HL-60 (cell line): ENCODE data around the gene ESRRB.

Source experiments
- DNase-seq, 2 experiments: peaks; one replicate each; pipeline ENCODE4 v3.0.0-alpha.2; 2010 to 2020; ENCODE audit warnings: low read depth in 1 of 2, low spot score in 1 of 2
- H3K27ac ChIP-seq: fragments of 250-450 bp; sonication (Bioruptor Pico); replicated peaks from 2 replicates; pipeline ENCODE4 v1.5.1; 2020; ENCODE audit warnings: mild to moderate bottlenecking, moderate library complexity
- H3K27me3 ChIP-seq: fragments of 250-450 bp; sonication (Bioruptor Pico); 2 replicates; pipeline ENCODE4 v1.5.1; 2021; ENCODE audit warnings: mild to moderate bottlenecking, moderate library complexity; ENCODE audit not compliant: insufficient read depth, poor library complexity, severe bottlenecking
- H3K4me3 ChIP-seq: replicated peaks from 2 replicates; pipeline ENCODE4 v1.5.1; 2011; ENCODE audit warnings: mild to moderate bottlenecking, control low read depth, low read length; ENCODE audit not compliant: insufficient read depth
- GABPA ChIP-seq: IDR thresholded peaks from 2 replicates; pipeline ENCODE4 v1.6.1; 2012; ENCODE audit warnings: low read depth
- POLR2AphosphoS5 ChIP-seq: IDR thresholded peaks from 2 replicates; pipeline ENCODE4 v1.6.1; 2012; ENCODE audit warnings: low read depth
- SPI1 ChIP-seq: IDR thresholded peaks from 2 replicates; pipeline ENCODE4 v1.6.1; 2012; ENCODE audit warnings: low read depth, mild to moderate bottlenecking, borderline replicate concordance
- TF ChIP-seq, protein P1 (sequence below): IDR thresholded peaks from 2 replicates; pipeline ENCODE4 v1.6.1; 2012; ENCODE audit warnings: low read depth; ENCODE audit not compliant: insufficient replicate concordance
- TF ChIP-seq, protein P2 (sequence below): IDR thresholded peaks from one replicate; pipeline ENCODE4 v1.5.1; 2011; ENCODE audit warnings: low read length, control low read depth, inconsistent platforms; ENCODE audit not compliant: insufficient read depth

ESRRB gene

DNA sequence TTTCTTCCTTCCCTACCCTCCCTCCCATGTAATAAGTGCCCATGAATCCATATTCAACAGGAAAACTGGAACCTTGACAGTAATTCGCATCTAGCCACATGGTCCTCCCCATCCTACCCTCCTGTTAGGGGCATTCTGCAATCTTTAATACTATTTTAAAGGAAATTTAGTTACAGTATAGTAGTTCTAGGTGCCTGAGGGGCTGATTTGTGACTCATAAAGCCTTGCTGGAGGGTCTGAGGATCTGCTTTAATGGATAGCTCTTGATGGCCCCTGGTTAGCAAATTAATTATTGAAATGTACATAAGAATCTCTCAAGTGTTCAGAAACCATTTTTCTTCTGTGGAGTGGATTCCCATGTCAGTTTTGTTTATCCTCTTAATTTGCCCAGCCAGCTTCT is 54.1 kb downstream of the ESRRB start:
- TF ChIP-seq GABPA (no peak), SPI1 (no peak), POLR2AphosphoS5 (no peak)
- TF ChIP-seq, protein P1, sequence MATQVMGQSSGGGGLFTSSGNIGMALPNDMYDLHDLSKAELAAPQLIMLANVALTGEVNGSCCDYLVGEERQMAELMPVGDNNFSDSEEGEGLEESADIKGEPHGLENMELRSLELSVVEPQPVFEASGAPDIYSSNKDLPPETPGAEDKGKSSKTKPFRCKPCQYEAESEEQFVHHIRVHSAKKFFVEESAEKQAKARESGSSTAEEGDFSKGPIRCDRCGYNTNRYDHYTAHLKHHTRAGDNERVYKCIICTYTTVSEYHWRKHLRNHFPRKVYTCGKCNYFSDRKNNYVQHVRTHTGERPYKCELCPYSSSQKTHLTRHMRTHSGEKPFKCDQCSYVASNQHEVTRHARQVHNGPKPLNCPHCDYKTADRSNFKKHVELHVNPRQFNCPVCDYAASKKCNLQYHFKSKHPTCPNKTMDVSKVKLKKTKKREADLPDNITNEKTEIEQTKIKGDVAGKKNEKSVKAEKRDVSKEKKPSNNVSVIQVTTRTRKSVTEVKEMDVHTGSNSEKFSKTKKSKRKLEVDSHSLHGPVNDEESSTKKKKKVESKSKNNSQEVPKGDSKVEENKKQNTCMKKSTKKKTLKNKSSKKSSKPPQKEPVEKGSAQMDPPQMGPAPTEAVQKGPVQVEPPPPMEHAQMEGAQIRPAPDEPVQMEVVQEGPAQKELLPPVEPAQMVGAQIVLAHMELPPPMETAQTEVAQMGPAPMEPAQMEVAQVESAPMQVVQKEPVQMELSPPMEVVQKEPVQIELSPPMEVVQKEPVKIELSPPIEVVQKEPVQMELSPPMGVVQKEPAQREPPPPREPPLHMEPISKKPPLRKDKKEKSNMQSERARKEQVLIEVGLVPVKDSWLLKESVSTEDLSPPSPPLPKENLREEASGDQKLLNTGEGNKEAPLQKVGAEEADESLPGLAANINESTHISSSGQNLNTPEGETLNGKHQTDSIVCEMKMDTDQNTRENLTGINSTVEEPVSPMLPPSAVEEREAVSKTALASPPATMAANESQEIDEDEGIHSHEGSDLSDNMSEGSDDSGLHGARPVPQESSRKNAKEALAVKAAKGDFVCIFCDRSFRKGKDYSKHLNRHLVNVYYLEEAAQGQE = no peak
- TF ChIP-seq, protein P2, sequence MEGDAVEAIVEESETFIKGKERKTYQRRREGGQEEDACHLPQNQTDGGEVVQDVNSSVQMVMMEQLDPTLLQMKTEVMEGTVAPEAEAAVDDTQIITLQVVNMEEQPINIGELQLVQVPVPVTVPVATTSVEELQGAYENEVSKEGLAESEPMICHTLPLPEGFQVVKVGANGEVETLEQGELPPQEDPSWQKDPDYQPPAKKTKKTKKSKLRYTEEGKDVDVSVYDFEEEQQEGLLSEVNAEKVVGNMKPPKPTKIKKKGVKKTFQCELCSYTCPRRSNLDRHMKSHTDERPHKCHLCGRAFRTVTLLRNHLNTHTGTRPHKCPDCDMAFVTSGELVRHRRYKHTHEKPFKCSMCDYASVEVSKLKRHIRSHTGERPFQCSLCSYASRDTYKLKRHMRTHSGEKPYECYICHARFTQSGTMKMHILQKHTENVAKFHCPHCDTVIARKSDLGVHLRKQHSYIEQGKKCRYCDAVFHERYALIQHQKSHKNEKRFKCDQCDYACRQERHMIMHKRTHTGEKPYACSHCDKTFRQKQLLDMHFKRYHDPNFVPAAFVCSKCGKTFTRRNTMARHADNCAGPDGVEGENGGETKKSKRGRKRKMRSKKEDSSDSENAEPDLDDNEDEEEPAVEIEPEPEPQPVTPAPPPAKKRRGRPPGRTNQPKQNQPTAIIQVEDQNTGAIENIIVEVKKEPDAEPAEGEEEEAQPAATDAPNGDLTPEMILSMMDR = no peak
- no peak overlapping the region for H3K27ac ChIP-seq
- DNase-seq = no peak
- no peaks in the 10 kb centered on the region for H3K27me3 ChIP-seq
- H3K4me3 ChIP-seq = no peak overlapping the region

DNA sequence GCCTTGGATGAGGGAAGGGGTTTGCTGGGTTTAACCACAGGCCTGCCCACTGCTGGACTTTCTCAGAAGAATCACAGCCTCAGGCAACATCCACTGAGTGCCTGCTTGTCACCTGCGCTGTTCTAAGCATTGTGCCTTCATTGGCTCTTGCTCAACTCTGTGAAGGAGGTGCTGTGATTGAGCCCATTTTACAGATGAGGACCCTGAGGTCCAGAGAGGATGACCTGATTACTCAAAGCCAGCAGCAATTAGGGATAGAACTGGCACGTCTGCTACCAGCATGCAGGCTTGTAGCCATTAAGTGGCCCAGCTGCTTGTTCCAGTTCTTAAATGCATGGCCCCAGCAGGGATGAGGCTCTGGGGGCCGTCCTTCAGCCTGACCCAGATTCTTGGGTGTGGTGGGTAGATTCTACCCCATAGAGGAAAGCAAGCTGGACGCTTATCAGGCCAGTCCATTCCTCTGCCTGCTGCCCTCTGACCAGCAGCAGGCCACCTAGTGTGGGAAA is 54.6 kb downstream of the ESRRB start:
- Histone ChIP-seq H3K27ac (no peak overlapping the region), H3K4me3 (no peak overlapping the region), H3K27me3 (no peaks in the 10 kb centered on the region)
- DNase-seq = no peak
- TF ChIP-seq, protein P2 = no peak
- no peak for TF ChIP-seq POLR2AphosphoS5
- no peak for TF ChIP-seq GABPA
- TF ChIP-seq, protein P1 = no peak
- no peak for TF ChIP-seq SPI1

DNA sequence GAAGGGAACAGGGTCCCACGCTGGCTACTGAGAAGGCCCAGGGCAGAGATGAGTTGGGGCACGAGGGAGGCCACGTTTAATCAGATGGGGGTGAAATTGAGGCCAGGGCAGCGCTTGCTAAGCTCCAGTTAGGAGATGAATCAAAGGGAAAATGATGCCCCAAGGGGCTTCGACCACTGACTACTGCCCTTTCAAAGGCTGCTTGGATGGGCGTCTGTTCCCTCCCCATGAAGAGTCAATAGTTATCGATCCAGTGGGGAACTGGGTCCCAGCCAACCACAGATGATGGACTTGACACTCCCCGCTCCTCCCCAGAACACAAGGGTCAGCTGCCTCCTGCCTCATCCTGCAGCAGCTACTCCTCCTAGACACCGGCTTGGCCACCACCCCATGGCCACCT is 55.6 kb downstream of the ESRRB start:
- Histone ChIP-seq H3K4me3 (no peak overlapping the region), H3K27me3 (no peaks in the 10 kb centered on the region), H3K27ac (no peak overlapping the region)
- TF ChIP-seq SPI1 = no peak
- no peak for TF ChIP-seq POLR2AphosphoS5
- TF ChIP-seq, protein P1 = no peak
- TF ChIP-seq GABPA = no peak
- DNase-seq = no peak
